Breast epithelium (tissue), 4 donors: ENCODE data around the gene THSD1. TPM values are rescaled to one million over a fixed set of nuclear protein-coding genes. Genes with fewer than 3 reads are reported as not detected.

Experiments used
- DNase-seq, 2 donors: peaks; one replicate each; pipeline ENCODE4 v3.0.0-alpha.2; 2019; ENCODE audit warnings: low spot score in 2 of 2
- H3K27ac ChIP-seq, 2 donors: fragments of 200-600 bp; sonication (generic) in 1 of 2; one replicate each; pipeline ENCODE4 v1.5.1; 2016 to 2019; ENCODE audit warnings: mild to moderate bottlenecking in 1 of 2
- H3K27me3 ChIP-seq, 2 donors: fragments of 200-600 bp; sonication (generic) in 1 of 2; one replicate each; pipeline versions ENCODE4 v1.5.1 to v1.6.0; 2017 to 2019; ENCODE audit warnings: control low read depth in 1 of 2, mild to moderate bottlenecking in 1 of 2
- H3K36me3 ChIP-seq: fragments of 200-600 bp; one replicate; pipeline ENCODE4 v1.5.1; 2019
- H3K4me1 ChIP-seq, 2 donors: fragments of 200-600 bp; sonication (generic); one replicate each; pipeline ENCODE4 v1.5.1; 2016 to 2019; ENCODE audit warnings: control low read depth in 1 of 2
- H3K4me3 ChIP-seq, 3 donors: fragments of 200-600 bp; sonication (generic); 1 replicate in 2 of 3; 2 replicates in 1 of 3; pipeline ENCODE4 v1.5.1; 2016 to 2019; ENCODE audit warnings: mild to moderate bottlenecking in 3 of 3, moderate library complexity in 2 of 3
- H3K9me3 ChIP-seq, 2 donors: fragments of 200-600 bp; sonication (generic) in 1 of 2; one replicate each; pipeline ENCODE4 v1.5.1; 2016 to 2019; ENCODE audit warnings: control low read depth in 1 of 2
- POLR2A ChIP-seq: fragments of 450-650 bp; IDR thresholded peaks from one replicate; pipeline ENCODE4 v1.6.1; 2016; ENCODE audit warnings: antibody characterized with exemption, mild to moderate bottlenecking, moderate library complexity
- POLR2AphosphoS5 ChIP-seq, 3 donors: sonication (generic); formaldehyde crosslinking; IDR thresholded peaks; one replicate each; pipeline ENCODE4 v1.6.1; 2017; ENCODE audit warnings: antibody characterized with exemption in 3 of 3
- intact Hi-C: fragments of 100-400 bp; cut with DNase I; formaldehyde crosslinking; loops from one replicate; pipeline ENCODE4 v1.15.1; 2023; ENCODE audit warnings: low total_unique reads
- total RNA-seq, 3 donors: library from RNA; depleted of rRNA; stranded (reverse); fragments of >200 nt; gene quantifications; one replicate each; pipeline ENCODE4 v1.1.0, GENCODE V29; 2016
- TF ChIP-seq, protein P1 (sequence below), 3 donors: fragments of 450-650 bp; IDR thresholded peaks; one replicate each; pipeline ENCODE4 v1.5.1; 2016 to 2017; ENCODE audit warnings: antibody characterized with exemption in 3 of 3, mild to moderate bottlenecking in 3 of 3, moderate library complexity in 3 of 3

THSD1 gene
- total RNA-seq, 3 donors from 2014 or later, result 5.8 to 9.8 (median 9.1) TPM

DNA sequence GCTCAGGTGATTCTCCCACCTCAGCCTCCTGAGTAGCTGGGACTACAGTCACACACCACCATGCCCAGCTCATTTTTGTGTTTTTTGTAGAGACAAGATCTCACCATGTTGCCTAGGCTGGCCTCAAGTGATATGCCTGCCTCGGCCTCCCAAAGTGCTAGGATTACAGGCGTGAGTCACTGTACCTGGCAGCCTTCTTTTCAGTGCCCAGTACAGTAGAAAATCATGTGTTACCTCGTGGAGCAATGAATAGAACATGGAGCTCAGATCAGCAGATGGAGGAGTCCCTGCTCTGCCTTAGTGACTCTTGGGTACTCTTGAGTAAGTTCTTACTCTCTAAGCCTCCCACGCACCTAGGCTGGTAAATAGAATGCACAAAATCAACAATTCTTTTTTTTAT lies 44.7 kb downstream of the THSD1 start:
- no peaks in the 10 kb centered on the region for H3K36me3 ChIP-seq
- DNase-seq, result no peak
- intact Hi-C loops, result no loop called here
- no peak overlapping the region for H3K27ac ChIP-seq
- H3K27me3 ChIP-seq, result no peaks in the 10 kb centered on the region
- no peaks in the 10 kb centered on the region for H3K4me1 ChIP-seq
- H3K9me3 ChIP-seq, result no peaks in the 10 kb centered on the region
- H3K4me3 ChIP-seq, result no peak overlapping the region
- TF ChIP-seq POLR2AphosphoS5 (IDR thresholded peaks at IDR 0.05) (no peak), POLR2A (no peak)
- TF ChIP-seq, protein P1, sequence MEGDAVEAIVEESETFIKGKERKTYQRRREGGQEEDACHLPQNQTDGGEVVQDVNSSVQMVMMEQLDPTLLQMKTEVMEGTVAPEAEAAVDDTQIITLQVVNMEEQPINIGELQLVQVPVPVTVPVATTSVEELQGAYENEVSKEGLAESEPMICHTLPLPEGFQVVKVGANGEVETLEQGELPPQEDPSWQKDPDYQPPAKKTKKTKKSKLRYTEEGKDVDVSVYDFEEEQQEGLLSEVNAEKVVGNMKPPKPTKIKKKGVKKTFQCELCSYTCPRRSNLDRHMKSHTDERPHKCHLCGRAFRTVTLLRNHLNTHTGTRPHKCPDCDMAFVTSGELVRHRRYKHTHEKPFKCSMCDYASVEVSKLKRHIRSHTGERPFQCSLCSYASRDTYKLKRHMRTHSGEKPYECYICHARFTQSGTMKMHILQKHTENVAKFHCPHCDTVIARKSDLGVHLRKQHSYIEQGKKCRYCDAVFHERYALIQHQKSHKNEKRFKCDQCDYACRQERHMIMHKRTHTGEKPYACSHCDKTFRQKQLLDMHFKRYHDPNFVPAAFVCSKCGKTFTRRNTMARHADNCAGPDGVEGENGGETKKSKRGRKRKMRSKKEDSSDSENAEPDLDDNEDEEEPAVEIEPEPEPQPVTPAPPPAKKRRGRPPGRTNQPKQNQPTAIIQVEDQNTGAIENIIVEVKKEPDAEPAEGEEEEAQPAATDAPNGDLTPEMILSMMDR (IDR thresholded peaks at IDR 0.05), result no peak

DNA sequence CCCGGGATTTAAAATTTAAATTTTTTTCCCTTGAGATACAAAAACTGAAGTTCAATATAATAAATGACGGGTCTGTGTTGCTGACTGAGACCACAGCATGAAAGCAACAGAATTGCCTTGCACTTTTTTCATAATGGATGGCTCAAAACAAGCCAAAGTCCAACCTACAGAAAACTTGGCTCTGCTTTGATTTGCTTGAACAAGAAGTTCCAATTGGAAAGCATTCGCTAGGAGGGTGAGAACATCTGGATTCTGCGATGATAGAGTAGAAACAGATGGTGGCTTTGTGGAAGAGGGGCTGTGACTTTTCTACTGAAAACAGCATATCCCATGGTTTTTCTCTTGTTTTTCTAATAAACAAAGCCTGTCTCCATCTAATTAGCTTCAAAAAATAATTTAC lies 46.4 kb downstream of the THSD1 start:
- no peak overlapping the region for H3K4me3 ChIP-seq
- H3K36me3 ChIP-seq, result no peaks in the 10 kb centered on the region
- TF ChIP-seq POLR2AphosphoS5 (IDR thresholded peaks at IDR 0.05) (no peak), POLR2A (no peak)
- TF ChIP-seq, protein P1 (IDR thresholded peaks at IDR 0.05), result no peak
- H3K27ac ChIP-seq, result no peak overlapping the region
- intact Hi-C loops, result no loop called here
- H3K27me3 ChIP-seq, result no peaks in the 10 kb centered on the region
- no peaks in the 10 kb centered on the region for H3K9me3 ChIP-seq
- H3K4me1 ChIP-seq, result no peaks in the 10 kb centered on the region
- no peak for DNase-seq

DNA sequence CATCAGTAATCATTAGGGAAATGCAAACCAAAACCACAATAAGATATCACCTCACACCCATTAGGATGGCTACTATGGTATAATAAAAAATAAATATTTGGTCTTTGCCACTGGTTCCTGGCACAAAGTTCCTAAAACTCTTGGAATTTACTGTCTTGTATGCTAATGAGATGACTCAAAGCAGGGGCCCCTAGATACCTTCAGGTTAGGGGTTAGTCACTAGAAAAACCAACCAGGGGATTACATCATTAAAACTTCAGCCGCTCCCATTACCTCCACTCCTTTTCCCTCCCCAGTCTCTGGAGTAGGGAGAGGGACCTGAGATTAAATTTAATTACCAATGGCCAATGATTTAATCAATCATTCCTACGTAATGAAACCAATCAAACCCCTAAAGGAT lies 49.6 kb downstream of the THSD1 start:
- H3K4me3 ChIP-seq, result no peak overlapping the region
- no peaks in the 10 kb centered on the region for H3K27me3 ChIP-seq
- TF ChIP-seq POLR2AphosphoS5 (IDR thresholded peaks at IDR 0.05) (no peak), POLR2A (no peak)
- TF ChIP-seq, protein P1 (IDR thresholded peaks at IDR 0.05), result no peak
- H3K27ac ChIP-seq, result no peak overlapping the region
- H3K9me3 ChIP-seq, result no peaks in the 10 kb centered on the region
- DNase-seq, result no peak
- H3K4me1 ChIP-seq, result no peaks in the 10 kb centered on the region
- intact Hi-C loops, result no loop called here
- no peaks in the 10 kb centered on the region for H3K36me3 ChIP-seq

GRCh38 chr13:52353193-52353592 lies 52.8 kb downstream of the THSD1 start:
- DNase-seq, result no peak
- Histone ChIP-seq H3K9me3 (no peaks in the 10 kb centered on the region), H3K4me1 (no peaks in the 10 kb centered on the region), H3K36me3 (no peaks in the 10 kb centered on the region), H3K4me3 (no peak overlapping the region), H3K27ac (no peak overlapping the region), H3K27me3 (no peaks in the 10 kb centered on the region)
- TF ChIP-seq, protein P1 (IDR thresholded peaks at IDR 0.05), result no peak
- TF ChIP-seq POLR2AphosphoS5 (IDR thresholded peaks at IDR 0.05), result no peak
- TF ChIP-seq POLR2A, result no peak
- intact Hi-C loops, result no loop called here

DNA sequence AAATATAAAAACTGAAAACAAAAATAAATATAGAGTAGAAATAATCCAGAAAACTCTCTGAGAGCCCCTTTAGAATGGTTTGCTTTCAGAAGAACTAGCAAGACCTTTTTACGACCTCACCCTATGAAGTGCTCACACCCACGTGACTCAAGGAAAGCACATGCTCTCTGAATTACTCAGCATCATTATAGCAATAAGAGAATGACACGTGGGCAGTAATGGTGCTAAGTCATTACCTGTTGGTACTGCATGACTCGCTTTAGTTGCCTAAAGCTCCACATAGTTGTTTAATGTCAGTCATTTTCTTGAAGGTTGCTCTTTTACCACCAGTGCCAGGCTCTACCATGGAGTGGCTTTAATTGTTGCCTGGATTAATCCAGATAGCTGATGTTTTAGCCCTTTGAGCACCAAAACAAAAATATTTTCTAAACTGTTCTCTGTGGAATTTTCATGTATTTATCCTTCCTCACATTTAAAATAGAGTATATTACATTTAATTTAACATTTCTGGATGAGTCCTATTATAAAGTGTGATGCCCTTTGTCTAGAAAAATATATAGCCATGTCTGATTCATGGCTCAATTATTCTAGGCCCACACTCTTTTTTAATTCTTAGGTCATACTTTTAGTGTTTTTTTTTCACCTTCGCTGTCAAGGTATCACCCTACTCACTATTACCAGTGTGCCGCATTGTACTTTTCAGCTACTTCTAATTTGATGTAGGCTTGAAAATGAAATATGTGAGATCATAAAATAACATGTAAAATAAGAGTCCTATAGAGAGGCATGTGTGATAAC lies 56.8 kb downstream of the THSD1 start:
- no peaks in the 10 kb centered on the region for H3K27me3 ChIP-seq
- intact Hi-C loops, result no loop called here
- H3K27ac ChIP-seq, result no peak overlapping the region
- H3K36me3 ChIP-seq, result no peaks in the 10 kb centered on the region
- H3K9me3 ChIP-seq, result no peaks in the 10 kb centered on the region
- H3K4me3 ChIP-seq, result no peak overlapping the region
- TF ChIP-seq, protein P1 (IDR thresholded peaks at IDR 0.05), result no peak
- no peak for TF ChIP-seq POLR2A
- no peak for TF ChIP-seq POLR2AphosphoS5 (IDR thresholded peaks at IDR 0.05)
- no peaks in the 10 kb centered on the region for H3K4me1 ChIP-seq
- no peak for DNase-seq
